ENCODE results near the gene TRIO.
A peak's percentile ranks its signal among the peaks of the same experiment; 100 is the strongest.

TRIO gene

DNA sequence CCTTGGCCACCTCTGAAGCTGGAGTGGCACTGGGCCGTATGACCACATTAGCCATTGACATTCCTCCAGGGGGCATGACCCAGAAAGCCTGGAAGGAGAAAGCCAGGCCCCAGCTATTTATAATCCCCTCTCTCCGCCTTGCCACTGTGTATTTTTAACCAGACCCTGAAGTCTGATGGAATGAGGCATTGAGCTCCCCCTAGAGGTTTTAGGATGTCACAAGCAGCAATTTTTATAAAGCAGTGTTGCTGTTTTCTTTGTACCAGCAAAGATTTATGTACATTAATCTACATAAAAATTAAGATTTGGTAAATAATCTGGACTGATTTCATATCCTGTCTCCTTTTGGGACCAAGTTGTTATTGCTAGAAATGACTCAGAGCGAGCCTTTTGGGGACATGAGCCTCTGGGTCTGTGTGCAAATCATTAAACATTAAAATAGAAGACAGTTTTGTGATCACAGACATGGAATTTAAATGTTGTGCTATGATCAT is 127.1 kb downstream of the TRIO start:
- DNase-seq, result peak; percentile 66

- DNase-seq, result no peak
Observed at GRCh38 chr5:14272548-14273205, 129.5 kb downstream of the TRIO start.

DNA sequence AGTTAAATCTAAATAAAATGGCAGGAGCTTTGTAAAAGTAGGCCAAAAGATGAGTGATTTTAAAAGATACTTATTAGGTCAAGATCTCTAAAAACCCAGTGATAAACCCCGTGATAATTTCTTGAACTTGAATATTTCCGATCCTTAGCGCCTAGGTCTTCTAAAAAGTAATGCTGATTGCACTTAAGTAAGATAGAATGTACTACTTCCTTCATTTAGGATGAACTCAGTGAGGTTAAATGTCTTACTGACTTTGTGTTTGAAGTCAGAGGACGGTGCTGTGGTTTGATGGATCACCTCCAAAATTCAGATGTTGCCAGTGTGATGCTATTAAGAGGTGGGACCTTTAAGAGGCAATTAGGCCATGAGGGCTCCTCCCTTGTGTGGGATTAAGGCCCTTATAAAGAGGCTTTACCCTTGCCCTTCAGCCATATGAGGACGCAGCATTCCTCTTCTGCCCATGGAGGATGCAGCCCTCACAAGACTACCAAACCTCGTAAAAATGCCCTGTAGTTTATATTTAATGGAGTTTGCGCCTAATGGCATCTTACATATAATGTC is 130.1 kb downstream of the TRIO start:
- no peak for DNase-seq

DNA sequence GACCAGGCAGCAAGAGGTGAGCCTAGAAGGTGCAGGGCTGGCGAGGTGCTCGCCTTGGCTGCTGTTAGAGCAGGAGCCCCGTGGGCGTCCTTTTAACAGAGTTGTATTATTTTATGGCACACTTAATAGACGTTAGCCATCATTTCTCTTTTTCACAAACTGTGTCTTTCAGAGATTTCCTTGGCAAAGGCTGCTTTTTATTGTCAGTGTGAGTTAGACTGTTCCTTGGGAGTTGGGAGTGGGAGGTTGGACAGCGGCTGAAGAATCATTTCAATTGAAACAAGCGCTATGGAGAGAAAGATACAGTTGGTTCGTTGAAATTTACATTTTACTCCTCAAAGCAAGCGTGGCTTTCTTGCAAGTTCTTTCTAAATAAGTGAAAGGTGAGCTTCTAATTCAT is 133.2 kb downstream of the TRIO start:
- no peak for DNase-seq

DNA sequence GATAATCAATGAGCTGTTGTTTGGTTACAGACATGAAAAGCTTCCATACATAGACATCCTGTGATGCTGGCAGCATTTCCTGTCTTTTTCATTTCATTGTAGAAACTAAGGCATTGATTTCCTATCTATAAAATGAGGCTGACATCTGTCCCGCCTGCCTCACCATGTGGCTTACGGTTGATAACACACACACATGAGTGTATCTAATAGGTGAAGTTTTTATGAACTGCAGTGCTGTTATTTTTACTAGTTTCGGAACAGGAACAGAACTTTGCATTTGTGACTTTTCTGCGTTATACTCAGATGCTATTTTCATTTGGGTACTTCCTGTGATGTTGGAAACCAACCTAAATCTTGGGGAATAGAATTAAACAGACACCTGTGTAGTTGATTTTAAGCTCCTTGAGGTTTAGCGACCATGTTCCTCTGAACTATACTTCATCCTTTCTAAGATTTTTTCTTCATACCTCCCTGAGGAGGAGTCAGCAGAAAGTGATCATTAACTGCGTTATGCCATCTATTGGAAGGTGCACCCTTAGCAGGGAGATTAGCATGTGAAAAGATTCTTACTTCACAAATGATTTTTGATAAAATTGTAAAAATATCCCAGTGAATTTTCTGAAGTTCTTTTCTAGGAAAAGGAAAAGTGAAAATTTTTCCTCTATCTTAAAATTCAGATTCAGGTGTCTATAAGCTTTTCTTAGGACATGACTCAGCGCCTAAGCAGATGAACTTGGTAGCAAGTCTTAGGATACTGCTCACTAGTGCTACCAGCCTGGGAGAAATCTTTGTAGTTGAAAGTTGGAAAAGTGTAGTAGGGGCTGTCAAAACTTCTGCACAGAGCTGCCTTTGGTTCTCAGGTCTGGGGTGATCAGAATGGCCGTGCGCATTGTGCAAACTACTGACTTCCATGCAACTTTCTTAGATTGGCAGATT is 134.5 kb downstream of the TRIO start:
- DNase-seq, result no peak

- DNase-seq, result no peak
Observed at GRCh38 chr5:14280294-14280854, 137.2 kb downstream of the TRIO start.

DNA sequence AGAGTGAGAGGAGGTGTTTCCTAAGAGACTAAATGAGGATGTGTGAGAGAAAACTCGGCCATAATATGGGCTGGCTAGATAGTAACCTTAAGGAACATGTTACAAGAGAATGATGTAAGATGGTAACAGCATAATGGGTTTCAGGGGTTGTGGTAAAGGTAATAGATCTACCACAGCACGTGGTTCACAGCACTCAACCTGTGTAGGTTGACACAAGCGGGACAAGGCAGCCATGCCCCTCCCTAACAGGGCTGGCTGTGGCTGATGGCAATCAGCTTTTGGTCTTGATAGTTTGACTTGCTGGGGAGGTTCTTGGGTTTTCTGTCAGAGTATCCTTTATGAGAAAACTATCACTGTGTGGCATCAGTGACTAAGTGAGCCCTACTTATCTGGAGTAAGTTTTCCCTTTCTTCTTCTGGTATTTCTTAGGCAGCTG is 138.6 kb downstream of the TRIO start:
- no peak for DNase-seq

DNA sequence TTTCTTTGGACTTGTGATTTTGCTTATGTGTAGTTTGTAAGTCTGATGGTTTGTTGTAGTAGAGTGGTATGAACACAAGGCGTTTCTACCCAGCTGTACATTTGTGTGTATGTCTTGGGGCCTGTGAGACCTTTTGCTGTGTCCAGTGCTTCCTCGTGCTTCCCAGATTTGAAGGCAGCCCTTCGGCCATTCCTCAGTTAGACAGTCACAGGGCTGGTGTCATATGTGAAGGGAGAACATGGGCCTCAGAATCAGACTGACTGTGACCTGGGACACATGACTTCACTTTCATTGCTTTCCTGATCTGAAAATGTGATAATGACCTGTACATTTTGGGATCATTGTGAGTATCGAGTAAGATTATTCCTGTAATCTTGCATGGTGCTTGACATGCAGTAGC is 140.0 kb downstream of the TRIO start:
- no peak for DNase-seq

- DNase-seq, result no peak
Observed at GRCh38 chr5:14284392-14285148, 141.4 kb downstream of the TRIO start.

DNA sequence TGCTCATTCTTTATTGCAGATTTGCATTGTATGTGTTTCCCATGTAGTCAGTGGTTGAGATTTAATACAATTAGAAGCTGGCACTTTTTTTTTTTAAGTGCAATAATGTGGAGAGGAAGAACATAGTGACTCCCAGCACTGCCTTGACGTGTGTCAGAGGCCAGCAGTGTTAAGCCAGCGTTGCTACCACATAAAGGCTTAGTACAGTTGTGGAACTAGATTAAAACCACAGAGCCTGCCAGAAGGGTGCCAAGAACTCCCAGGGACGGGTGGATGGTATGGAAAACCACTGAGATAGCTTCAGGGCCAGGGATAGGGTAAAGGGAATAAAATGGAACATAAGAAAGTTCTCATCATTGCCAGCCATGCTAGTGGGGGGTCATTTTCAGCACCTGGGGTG is 142.9 kb downstream of the TRIO start:
- no peak for DNase-seq

- DNase-seq, result no peak
Observed at GRCh38 chr5:14286574-14287421, 143.7 kb downstream of the TRIO start.

DNA sequence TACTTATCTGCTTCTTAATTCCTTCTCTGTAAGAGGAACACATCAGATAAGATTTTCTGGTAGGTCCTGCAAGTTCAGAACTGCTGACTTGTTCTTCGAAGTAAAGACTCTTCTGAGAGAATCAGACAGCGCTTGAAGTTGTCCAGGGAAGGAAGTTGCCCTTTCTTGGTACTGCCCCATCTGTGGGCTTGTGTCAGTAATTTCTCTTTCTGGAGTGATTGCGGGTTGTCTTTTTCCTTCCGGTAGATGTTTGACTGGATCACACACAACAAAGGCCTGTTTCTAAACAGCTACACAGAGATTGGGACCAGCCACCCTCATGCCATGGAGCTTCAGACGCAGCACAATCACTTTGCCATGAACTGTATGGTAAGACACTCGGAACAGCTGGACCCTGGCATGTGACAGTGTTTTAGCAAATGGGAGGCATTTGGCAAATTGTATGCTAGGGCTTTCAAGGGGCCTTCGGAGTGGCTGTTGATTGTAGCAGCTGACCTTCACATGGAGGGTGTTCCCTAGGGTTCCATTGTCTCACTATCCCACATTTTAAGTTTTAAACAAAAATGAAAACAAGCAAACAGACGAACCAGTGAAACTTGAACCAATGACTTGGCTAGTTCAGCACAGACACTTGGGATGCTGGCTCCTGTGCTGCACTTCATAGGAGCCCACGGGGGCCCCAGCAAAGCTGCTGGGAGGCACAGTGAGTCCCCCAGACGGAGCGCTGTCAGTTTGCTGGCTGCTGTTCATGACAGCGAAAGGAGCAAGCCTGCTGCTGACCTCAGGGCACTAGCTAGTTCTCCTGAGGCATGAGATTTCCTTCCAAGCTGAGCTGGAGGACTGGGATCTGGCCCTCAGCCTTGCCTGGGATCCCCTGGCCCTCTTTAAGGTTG is 149.9 kb downstream of the TRIO start:
- DNase-seq, result no peak

GRCh38 chr5:14295610-14296009 is 152.5 kb downstream of the TRIO start:
- DNase-seq, result no peak

- no peak for DNase-seq
Observed at GRCh38 chr5:14296533-14297331, 153.6 kb downstream of the TRIO start.

GRCh38 chr5:14297697-14298096 is 154.6 kb downstream of the TRIO start:
- no peak for DNase-seq

DNA sequence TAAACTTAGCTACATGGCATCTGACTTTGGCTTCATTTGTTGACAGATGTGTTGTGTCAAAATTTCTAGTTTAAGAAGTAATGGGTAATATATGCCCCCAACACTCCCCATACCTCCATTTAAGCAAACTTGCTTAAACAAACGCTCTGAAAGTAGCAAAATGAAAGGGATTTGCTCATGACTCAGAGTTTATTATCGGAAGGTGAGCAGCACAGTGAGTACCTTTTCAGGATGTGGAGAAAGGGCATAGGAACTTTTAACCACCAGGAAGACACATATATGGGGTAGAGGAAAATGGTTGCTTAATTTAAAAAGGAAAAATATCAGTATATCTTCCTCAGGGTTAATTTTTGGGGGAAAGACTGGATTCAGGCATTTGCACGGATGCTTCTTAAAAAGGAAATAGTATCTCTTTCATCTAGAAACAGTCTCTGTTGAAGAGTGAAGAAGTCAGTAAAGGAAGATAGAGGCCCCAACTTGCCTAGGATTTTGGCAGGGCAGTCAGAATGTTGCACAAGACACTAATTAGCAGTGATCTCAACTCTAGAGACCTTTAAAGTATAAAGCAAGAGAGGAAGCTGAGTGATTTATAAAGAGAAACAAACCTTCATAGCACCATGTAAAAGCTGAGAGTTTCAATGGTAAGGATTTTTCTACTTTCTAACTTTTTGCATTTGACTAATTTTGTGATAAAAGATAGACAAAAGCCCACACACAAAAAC is 155.1 kb downstream of the TRIO start:
- no peak for DNase-seq

DNA sequence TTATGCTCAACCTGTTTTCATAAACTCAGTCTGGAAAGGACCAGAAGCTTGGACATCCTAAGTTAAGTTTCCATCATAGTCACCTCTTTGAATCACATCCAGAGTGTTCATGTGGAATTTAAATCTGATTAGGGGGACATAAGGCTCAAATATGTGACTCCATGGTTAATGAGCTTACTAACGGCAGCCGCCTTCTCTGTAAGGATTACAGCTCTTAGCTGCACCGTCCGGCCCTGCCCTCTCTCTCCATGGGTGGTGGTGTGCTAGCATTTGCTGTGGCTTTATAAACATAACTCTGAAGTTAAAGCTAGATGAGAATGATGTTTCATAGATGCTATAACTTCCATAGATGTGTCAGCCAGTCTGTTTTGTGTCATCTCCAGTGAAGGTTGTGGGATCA is 156.5 kb downstream of the TRIO start:
- no peak for DNase-seq

DNA sequence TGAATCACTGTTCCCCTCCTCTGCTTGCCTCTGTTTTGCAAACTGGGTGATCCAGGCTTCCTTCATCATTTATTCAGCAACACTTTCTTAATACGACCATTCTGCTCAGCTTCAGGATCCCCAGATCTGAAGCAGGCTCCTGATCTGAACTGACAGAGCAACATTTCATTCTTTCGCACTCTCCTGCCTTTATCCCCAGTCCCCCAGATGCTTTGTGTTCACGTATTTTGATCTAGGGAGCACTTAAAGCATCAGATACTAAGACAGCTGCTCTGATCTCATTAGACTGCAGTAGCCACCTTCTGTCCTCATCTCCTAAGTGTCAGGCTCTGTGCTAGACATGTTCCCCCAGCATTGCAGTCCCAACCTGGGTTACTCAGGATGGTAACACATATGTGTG is 158.0 kb downstream of the TRIO start:
- DNase-seq, result no peak

- DNase-seq, result no peak
Observed at GRCh38 chr5:14302330-14302729, 159.2 kb downstream of the TRIO start.
